ENCODE measurements around the gene TEAD1. TPM values are rescaled to one million over a fixed set of nuclear protein-coding genes. Genes with fewer than 3 reads are reported as not detected.

The TEAD1 gene
- total and polyA plus RNA-seq, 4 donors, result 9.1 to 38.4 (median 10.7) TPM

- no peak overlapping the region for H3K4me3 ChIP-seq (ENCODE audit: low read depth in 1 of 3, low read length in 3 of 3)
- H3K9ac ChIP-seq (ENCODE audit: low read depth in 1 of 2, low read length in 2 of 2), result no peak overlapping the region
- TF ChIP-seq NR2F2 (IDR thresholded peaks at IDR 0.05) (no peak), MAX (IDR thresholded peaks at IDR 0.05) (no peak), YY1 (IDR thresholded peaks at IDR 0.05) (no peak), HNF4G (IDR thresholded peaks at IDR 0.05) (no peak), TAF1 (conservative IDR thresholded peaks at IDR 0.05) (no peak), HNF4A (conservative IDR thresholded peaks at IDR 0.05) (no peak), JUND (IDR thresholded peaks at IDR 0.05) (no peak), FOXA1 (IDR thresholded peaks at IDR 0.05) (no peak), FOXA2 (IDR thresholded peaks at IDR 0.05) (no peak), CTCF (IDR thresholded peaks at IDR 0.05; ENCODE audit: low read depth, low read length, missing input control) (no peak), ATF3 (IDR thresholded peaks at IDR 0.05) (no peak), SP1 (IDR thresholded peaks at IDR 0.05) (no peak), RAD21 (IDR thresholded peaks at IDR 0.05) (no peak), EGR1 (IDR thresholded peaks at IDR 0.05; ENCODE audit: low read depth in 2 of 2) (no peak), GABPA (IDR thresholded peaks at IDR 0.05 in 1 of 2, conservative IDR thresholded peaks at IDR 0.05 in 1 of 2) (no peak)
- TF ChIP-seq, protein P1, sequence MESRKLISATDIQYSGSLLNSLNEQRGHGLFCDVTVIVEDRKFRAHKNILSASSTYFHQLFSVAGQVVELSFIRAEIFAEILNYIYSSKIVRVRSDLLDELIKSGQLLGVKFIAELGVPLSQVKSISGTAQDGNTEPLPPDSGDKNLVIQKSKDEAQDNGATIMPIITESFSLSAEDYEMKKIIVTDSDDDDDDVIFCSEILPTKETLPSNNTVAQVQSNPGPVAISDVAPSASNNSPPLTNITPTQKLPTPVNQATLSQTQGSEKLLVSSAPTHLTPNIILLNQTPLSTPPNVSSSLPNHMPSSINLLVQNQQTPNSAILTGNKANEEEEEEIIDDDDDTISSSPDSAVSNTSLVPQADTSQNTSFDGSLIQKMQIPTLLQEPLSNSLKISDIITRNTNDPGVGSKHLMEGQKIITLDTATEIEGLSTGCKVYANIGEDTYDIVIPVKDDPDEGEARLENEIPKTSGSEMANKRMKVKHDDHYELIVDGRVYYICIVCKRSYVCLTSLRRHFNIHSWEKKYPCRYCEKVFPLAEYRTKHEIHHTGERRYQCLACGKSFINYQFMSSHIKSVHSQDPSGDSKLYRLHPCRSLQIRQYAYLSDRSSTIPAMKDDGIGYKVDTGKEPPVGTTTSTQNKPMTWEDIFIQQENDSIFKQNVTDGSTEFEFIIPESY (IDR thresholded peaks at IDR 0.05), result no peak
- TF ChIP-seq, protein P2, sequence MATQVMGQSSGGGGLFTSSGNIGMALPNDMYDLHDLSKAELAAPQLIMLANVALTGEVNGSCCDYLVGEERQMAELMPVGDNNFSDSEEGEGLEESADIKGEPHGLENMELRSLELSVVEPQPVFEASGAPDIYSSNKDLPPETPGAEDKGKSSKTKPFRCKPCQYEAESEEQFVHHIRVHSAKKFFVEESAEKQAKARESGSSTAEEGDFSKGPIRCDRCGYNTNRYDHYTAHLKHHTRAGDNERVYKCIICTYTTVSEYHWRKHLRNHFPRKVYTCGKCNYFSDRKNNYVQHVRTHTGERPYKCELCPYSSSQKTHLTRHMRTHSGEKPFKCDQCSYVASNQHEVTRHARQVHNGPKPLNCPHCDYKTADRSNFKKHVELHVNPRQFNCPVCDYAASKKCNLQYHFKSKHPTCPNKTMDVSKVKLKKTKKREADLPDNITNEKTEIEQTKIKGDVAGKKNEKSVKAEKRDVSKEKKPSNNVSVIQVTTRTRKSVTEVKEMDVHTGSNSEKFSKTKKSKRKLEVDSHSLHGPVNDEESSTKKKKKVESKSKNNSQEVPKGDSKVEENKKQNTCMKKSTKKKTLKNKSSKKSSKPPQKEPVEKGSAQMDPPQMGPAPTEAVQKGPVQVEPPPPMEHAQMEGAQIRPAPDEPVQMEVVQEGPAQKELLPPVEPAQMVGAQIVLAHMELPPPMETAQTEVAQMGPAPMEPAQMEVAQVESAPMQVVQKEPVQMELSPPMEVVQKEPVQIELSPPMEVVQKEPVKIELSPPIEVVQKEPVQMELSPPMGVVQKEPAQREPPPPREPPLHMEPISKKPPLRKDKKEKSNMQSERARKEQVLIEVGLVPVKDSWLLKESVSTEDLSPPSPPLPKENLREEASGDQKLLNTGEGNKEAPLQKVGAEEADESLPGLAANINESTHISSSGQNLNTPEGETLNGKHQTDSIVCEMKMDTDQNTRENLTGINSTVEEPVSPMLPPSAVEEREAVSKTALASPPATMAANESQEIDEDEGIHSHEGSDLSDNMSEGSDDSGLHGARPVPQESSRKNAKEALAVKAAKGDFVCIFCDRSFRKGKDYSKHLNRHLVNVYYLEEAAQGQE (IDR thresholded peaks at IDR 0.05), result no peak
- no peaks in the 10 kb centered on the region for H3K36me3 ChIP-seq (ENCODE audit: control insufficient read depth in 4 of 4, insufficient read depth in 3 of 4, low read depth in 1 of 4, low read length in 3 of 4)
- no peaks in the 10 kb centered on the region for H3K9me3 ChIP-seq (ENCODE audit: control insufficient read depth in 4 of 4, low read length in 3 of 4)
- H3K27me3 ChIP-seq (ENCODE audit: control insufficient read depth in 4 of 4, insufficient read depth in 4 of 4, low read length in 3 of 4), result peaks cover 0 to 3% (median 0%) of the 10 kb centered on the region in 4 donors
- WGBS, result 94% methylated on average over 2 of the region's 2 CpGs
- peaks cover 4 to 53% (median 34%) of the 10 kb centered on the region in 4 donors for H3K4me1 ChIP-seq (ENCODE audit: control insufficient read depth in 4 of 4, insufficient read depth in 4 of 4, low read length in 3 of 4)
- no peak for DNase-seq (ENCODE audit: low spot score)
- no peak overlapping the region for H3K27ac ChIP-seq (ENCODE audit: low read depth in 1 of 2, low read length in 2 of 2)
Observed at GRCh38 chr11:12829540-12830314, 155.5 kb downstream of the TEAD1 start.

All from liver (tissue), 9 donors.